Body of pancreas (tissue), 4 donors: ENCODE measurements around the gene CLUH. TPM values are rescaled to one million over a fixed set of nuclear protein-coding genes. Genes with fewer than 3 reads are reported as not detected.

Experiments used
- ATAC-seq: fragments of 150-250 bp; one replicate; pipeline ENCODE4 v1.9.1; 2016
- DNase-seq, 4 donors: peaks; one replicate each; pipeline ENCODE4 v3.0.0-alpha.2; 2019
- H3K27ac ChIP-seq, 4 donors: fragments of 200-600 bp; sonication (generic); 1 replicate in 3 of 4; 2 replicates in 1 of 4; pipeline versions ENCODE4 v1.5.1 to v1.6.1; 2016 to 2019; ENCODE audit warnings: mild to moderate bottlenecking in 1 of 4, mixed read lengths in 1 of 4, moderate library complexity in 1 of 4
- H3K27me3 ChIP-seq, 2 donors: fragments of 200-600 bp; sonication (generic); one replicate each; pipeline ENCODE4 v1.6.0; 2016; ENCODE audit warnings: mild to moderate bottlenecking in 1 of 2
- H3K36me3 ChIP-seq, 2 donors: fragments of 200-600 bp; sonication (generic); replicated peaks in 1 of 2; 2 replicates each; pipeline ENCODE4 v1.5.1; 2016; ENCODE audit warnings: low read depth in 2 of 2; ENCODE audit not compliant: insufficient read depth in 1 of 2
- H3K4me1 ChIP-seq: fragments of 200-600 bp; sonication (generic); one replicate; pipeline ENCODE4 v1.6.0; 2016
- H3K4me3 ChIP-seq, 2 donors: fragments of 200-600 bp; sonication (generic); 1 replicate in 1 of 2; 2 replicates in 1 of 2; pipeline ENCODE4 v1.5.1; 2016 to 2019
- H3K9me3 ChIP-seq, 3 donors: fragments of 200-600 bp; sonication (generic); 1 replicate in 2 of 3; 2 replicates in 1 of 3; pipeline ENCODE4 v1.5.1; 2016
- CTCF ChIP-seq, 7 experiments: fragments of 450-650 bp in 4 of 7; fragments of 200-600 bp in 3 of 7; sonication (generic) in 3 of 7; IDR thresholded peaks; one replicate each; pipeline ENCODE4 v1.5.1; 2016 to 2019; ENCODE audit warnings: antibody characterized with exemption in 7 of 7
- POLR2A ChIP-seq, 3 donors: fragments of 450-650 bp; IDR thresholded peaks; one replicate each; pipeline ENCODE4 v1.6.1; 2016; ENCODE audit warnings: antibody characterized with exemption in 3 of 3, mild to moderate bottlenecking in 2 of 3
- whole genome bisulfite sequencing, 2 donors: methylation state at CpG; one replicate each; pipeline ENCODE4 v1.1.5; 2017; 5-methylcytosine and 5-hydroxymethylcytosine counted together
- intact Hi-C: fragments of 100-400 bp; cut with DNase I; formaldehyde crosslinking; loops from one replicate; pipeline ENCODE4 v1.15.1; 2023
- total RNA-seq, 2 donors: library from RNA; depleted of rRNA; stranded (reverse); fragments of >200 nt; gene quantifications; one replicate each; pipeline ENCODE4 v1.1.0, GENCODE V29; 2016

Gene CLUH
- total RNA-seq, 2 donors from 2014 or later, result 53.2 to 167 TPM

- no peak overlapping the region for H3K4me3 ChIP-seq
- H3K9me3 ChIP-seq, result no peaks in the 10 kb centered on the region
- no peak overlapping the region for H3K27ac ChIP-seq
- ATAC-seq (no peak), DNase-seq (peak in 1 of 4 donors; percentile 13)
- TF ChIP-seq POLR2A (IDR thresholded peaks at IDR 0.05) (no peak), CTCF (IDR thresholded peaks at IDR 0.05) (no peak)
- no peaks in the 10 kb centered on the region for H3K27me3 ChIP-seq
- intact Hi-C loops, result no loop called here
- H3K36me3 ChIP-seq, result peaks cover 16 to 23% of the 10 kb centered on the region in 2 donors
- WGBS, 2 donors, result 91 to 96% methylated on average over 20 to 52 of the region's 55 CpGs
- H3K4me1 ChIP-seq, result peaks cover 8% of the 10 kb centered on the region
These were observed 21.1 kb downstream of the CLUH start for GRCh38 chr17:2690165-2691068.

- Histone ChIP-seq H3K4me1 (peaks cover 8% of the 10 kb centered on the region), H3K27me3 (no peaks in the 10 kb centered on the region), H3K4me3 (no peak overlapping the region), H3K36me3 (peaks cover 10 to 16% of the 10 kb centered on the region in 2 donors), H3K27ac (peak overlapping the region in 2 of 4 donors; percentile 33 to 40), H3K9me3 (no peaks in the 10 kb centered on the region)
- intact Hi-C loops, result no loop called here
- DNase-seq (peak in 3 of 4 donors; percentile 20 to 26 (median 21)), ATAC-seq (no peak)
- no peak for TF ChIP-seq POLR2A (IDR thresholded peaks at IDR 0.05)
- TF ChIP-seq CTCF (IDR thresholded peaks at IDR 0.05), result no peak
- 84 to 85% methylated on average over 12 to 22 of the region's 40 CpGs for WGBS, 2 donors
These were observed 22.0 kb downstream of the CLUH start for GRCh38 chr17:2689411-2690164.

- peaks cover 14% of the 10 kb centered on the region for H3K4me1 ChIP-seq
- peak; percentile 22 for ATAC-seq
- peak overlapping the region in 2 of 4 donors; percentile 33 to 40 for H3K27ac ChIP-seq
- peaks cover 4 to 16% of the 10 kb centered on the region in 2 donors for H3K36me3 ChIP-seq
- TF ChIP-seq CTCF (IDR thresholded peaks at IDR 0.05) (no peak), POLR2A (IDR thresholded peaks at IDR 0.05) (no peak)
- no peaks in the 10 kb centered on the region for H3K9me3 ChIP-seq
- H3K27me3 ChIP-seq, result no peaks in the 10 kb centered on the region
- DNase-seq, result peak; percentile 25 to 61 (median 52)
- intact Hi-C loops, result no loop called here
- 64 to 71% methylated on average over 24 to 27 of the region's 27 CpGs for WGBS, 2 donors
- H3K4me3 ChIP-seq, result no peak overlapping the region
These were observed 22.9 kb downstream of the CLUH start for GRCh38 chr17:2688351-2689342.

- peaks cover 25% of the 10 kb centered on the region for H3K4me1 ChIP-seq
- no peak for TF ChIP-seq CTCF (IDR thresholded peaks at IDR 0.05)
- TF ChIP-seq POLR2A (IDR thresholded peaks at IDR 0.05), result no peak
- no peaks in the 10 kb centered on the region for H3K27me3 ChIP-seq
- H3K27ac ChIP-seq, result no peak overlapping the region
- DNase-seq, result no peak
- peaks cover 0 to 9% of the 10 kb centered on the region in 2 donors for H3K36me3 ChIP-seq
- no peak overlapping the region for H3K4me3 ChIP-seq
- H3K9me3 ChIP-seq, result no peaks in the 10 kb centered on the region
- no peak for ATAC-seq
- WGBS, 2 donors, result 85 to 91% methylated on average over 6 of the region's 6 CpGs
- intact Hi-C loops, result no loop called here
These were observed 24.5 kb downstream of the CLUH start for GRCh38 chr17:2687074-2687418.
